ENCODE results near the gene DNAJB12.

DNA sequence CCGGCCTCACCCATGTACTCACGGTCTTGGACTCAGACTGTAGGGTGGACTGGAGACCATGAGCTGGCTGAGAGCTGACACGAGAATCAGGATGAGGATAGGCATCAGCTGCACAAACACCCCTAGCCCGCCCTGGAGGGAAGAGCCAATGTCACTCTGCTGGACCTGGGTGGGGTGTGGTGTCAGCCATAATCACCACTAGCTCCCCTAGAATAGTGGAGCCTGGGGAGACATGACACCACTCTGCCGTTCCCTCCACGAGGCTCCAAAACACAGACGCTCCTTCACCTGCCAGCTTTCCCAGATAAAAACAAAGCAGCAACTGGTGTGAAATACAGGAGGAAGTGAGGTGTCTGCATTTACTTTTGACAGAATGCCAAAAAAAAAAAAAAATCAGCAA, 16.5 kb downstream of the DNAJB12 start:
- TF ChIP-seq, protein P1, sequence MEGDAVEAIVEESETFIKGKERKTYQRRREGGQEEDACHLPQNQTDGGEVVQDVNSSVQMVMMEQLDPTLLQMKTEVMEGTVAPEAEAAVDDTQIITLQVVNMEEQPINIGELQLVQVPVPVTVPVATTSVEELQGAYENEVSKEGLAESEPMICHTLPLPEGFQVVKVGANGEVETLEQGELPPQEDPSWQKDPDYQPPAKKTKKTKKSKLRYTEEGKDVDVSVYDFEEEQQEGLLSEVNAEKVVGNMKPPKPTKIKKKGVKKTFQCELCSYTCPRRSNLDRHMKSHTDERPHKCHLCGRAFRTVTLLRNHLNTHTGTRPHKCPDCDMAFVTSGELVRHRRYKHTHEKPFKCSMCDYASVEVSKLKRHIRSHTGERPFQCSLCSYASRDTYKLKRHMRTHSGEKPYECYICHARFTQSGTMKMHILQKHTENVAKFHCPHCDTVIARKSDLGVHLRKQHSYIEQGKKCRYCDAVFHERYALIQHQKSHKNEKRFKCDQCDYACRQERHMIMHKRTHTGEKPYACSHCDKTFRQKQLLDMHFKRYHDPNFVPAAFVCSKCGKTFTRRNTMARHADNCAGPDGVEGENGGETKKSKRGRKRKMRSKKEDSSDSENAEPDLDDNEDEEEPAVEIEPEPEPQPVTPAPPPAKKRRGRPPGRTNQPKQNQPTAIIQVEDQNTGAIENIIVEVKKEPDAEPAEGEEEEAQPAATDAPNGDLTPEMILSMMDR (IDR thresholded peaks at IDR 0.05; ENCODE audit: low read depth, low read length, missing input control) = no peak
- TF ChIP-seq, protein P2, sequence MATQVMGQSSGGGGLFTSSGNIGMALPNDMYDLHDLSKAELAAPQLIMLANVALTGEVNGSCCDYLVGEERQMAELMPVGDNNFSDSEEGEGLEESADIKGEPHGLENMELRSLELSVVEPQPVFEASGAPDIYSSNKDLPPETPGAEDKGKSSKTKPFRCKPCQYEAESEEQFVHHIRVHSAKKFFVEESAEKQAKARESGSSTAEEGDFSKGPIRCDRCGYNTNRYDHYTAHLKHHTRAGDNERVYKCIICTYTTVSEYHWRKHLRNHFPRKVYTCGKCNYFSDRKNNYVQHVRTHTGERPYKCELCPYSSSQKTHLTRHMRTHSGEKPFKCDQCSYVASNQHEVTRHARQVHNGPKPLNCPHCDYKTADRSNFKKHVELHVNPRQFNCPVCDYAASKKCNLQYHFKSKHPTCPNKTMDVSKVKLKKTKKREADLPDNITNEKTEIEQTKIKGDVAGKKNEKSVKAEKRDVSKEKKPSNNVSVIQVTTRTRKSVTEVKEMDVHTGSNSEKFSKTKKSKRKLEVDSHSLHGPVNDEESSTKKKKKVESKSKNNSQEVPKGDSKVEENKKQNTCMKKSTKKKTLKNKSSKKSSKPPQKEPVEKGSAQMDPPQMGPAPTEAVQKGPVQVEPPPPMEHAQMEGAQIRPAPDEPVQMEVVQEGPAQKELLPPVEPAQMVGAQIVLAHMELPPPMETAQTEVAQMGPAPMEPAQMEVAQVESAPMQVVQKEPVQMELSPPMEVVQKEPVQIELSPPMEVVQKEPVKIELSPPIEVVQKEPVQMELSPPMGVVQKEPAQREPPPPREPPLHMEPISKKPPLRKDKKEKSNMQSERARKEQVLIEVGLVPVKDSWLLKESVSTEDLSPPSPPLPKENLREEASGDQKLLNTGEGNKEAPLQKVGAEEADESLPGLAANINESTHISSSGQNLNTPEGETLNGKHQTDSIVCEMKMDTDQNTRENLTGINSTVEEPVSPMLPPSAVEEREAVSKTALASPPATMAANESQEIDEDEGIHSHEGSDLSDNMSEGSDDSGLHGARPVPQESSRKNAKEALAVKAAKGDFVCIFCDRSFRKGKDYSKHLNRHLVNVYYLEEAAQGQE (IDR thresholded peaks at IDR 0.05) = no peak
- no peak for TF ChIP-seq GABPA (IDR thresholded peaks at IDR 0.05 in 1 of 2, conservative IDR thresholded peaks at IDR 0.05 in 1 of 2)
- TF ChIP-seq, protein P3, sequence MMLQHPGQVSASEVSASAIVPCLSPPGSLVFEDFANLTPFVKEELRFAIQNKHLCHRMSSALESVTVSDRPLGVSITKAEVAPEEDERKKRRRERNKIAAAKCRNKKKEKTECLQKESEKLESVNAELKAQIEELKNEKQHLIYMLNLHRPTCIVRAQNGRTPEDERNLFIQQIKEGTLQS (IDR thresholded peaks at IDR 0.05) = no peak
- TF ChIP-seq, protein P4, sequence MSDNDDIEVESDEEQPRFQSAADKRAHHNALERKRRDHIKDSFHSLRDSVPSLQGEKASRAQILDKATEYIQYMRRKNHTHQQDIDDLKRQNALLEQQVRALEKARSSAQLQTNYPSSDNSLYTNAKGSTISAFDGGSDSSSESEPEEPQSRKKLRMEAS (IDR thresholded peaks at IDR 0.05) = no peak
- TF ChIP-seq TAF1 (conservative IDR thresholded peaks at IDR 0.05) = no peak
- no peak for TF ChIP-seq SP1 (IDR thresholded peaks at IDR 0.05)
- no peak for TF ChIP-seq RXRA (IDR thresholded peaks at IDR 0.05)

Measured in liver (tissue), 3 donors.